Measurements from ENCODE around the gene FGL2.
A peak's percentile ranks its signal among the peaks of the same experiment; 100 is the strongest.
"Not testable (repeated sequence)": the region's sequence is repeated elsewhere in the genome, so short reads cannot be mapped to it uniquely, and the experiment has no call there.

Gene FGL2

GRCh38 chr7:77216181-77216845 lies 16.7 kb upstream of the FGL2 start:
- DNase-seq (ENCODE audit: low read depth) = no peak

- no peak for DNase-seq (ENCODE audit: low read depth)
Observed at GRCh38 chr7:77209479-77210139, 10.0 kb upstream of the FGL2 start.

GRCh38 chr7:77208416-77208815 lies 8.8 kb upstream of the FGL2 start:
- DNase-seq (ENCODE audit: low read depth) = no peak

GRCh38 chr7:77205706-77206105 lies 6.1 kb upstream of the FGL2 start:
- DNase-seq (ENCODE audit: low read depth) = no peak

- no peak for DNase-seq (ENCODE audit: low read depth)
Observed at GRCh38 chr7:77202481-77202976, 2.9 kb upstream of the FGL2 start.

GRCh38 chr7:77200542-77200941 lies 923 bp upstream of the FGL2 start:
- DNase-seq (ENCODE audit: low read depth) = no peak

GRCh38 chr7:77197141-77197540 lies 2.5 kb downstream of the FGL2 start:
- no peak for DNase-seq (ENCODE audit: low read depth)

- no peak for DNase-seq (ENCODE audit: low read depth)
Observed at GRCh38 chr7:77188731-77189437, 10.7 kb downstream of the FGL2 start.

GRCh38 chr7:77185866-77186265 lies 13.8 kb downstream of the FGL2 start:
- DNase-seq (ENCODE audit: low read depth) = no peak

GRCh38 chr7:77184990-77185389 lies 14.6 kb downstream of the FGL2 start:
- DNase-seq (ENCODE audit: low read depth) = peak; percentile 68

GRCh38 chr7:77184463-77184862 lies 15.2 kb downstream of the FGL2 start:
- no peak for DNase-seq (ENCODE audit: low read depth)

GRCh38 chr7:77182261-77182660 lies 17.4 kb downstream of the FGL2 start:
- no peak for DNase-seq (ENCODE audit: low read depth)

GRCh38 chr7:77181734-77182133 lies 17.9 kb downstream of the FGL2 start:
- no peak for DNase-seq (ENCODE audit: low read depth)

GRCh38 chr7:77181015-77181595 lies 18.5 kb downstream of the FGL2 start:
- DNase-seq (ENCODE audit: low read depth) = no peak

GRCh38 chr7:77178024-77178423 lies 21.6 kb downstream of the FGL2 start:
- DNase-seq (ENCODE audit: low read depth) = not testable (repeated sequence)

GRCh38 chr7:77177321-77177904 lies 22.2 kb downstream of the FGL2 start:
- DNase-seq (ENCODE audit: low read depth) = not testable (repeated sequence)

- DNase-seq (ENCODE audit: low read depth) = not testable (repeated sequence)
Observed at GRCh38 chr7:77175274-77175800, 24.3 kb downstream of the FGL2 start.

GRCh38 chr7:77174418-77174817 lies 25.2 kb downstream of the FGL2 start:
- not testable (repeated sequence) for DNase-seq (ENCODE audit: low read depth)

- DNase-seq (ENCODE audit: low read depth) = not testable (repeated sequence)
Observed at GRCh38 chr7:77172437-77173172, 27.0 kb downstream of the FGL2 start.

GRCh38 chr7:77171073-77171472 lies 28.5 kb downstream of the FGL2 start:
- not testable (repeated sequence) for DNase-seq (ENCODE audit: low read depth)

GRCh38 chr7:77157446-77157845 lies 42.2 kb downstream of the FGL2 start:
- no peak for DNase-seq (ENCODE audit: low read depth)

Measured in fibroblast of gingiva (primary cell).